ENCODE data around the gene SOD2.
"Not testable (repeated sequence)": the region's sequence is repeated elsewhere in the genome, so short reads cannot be mapped to it uniquely, and the experiment has no call there.

SOD2 gene

DNA sequence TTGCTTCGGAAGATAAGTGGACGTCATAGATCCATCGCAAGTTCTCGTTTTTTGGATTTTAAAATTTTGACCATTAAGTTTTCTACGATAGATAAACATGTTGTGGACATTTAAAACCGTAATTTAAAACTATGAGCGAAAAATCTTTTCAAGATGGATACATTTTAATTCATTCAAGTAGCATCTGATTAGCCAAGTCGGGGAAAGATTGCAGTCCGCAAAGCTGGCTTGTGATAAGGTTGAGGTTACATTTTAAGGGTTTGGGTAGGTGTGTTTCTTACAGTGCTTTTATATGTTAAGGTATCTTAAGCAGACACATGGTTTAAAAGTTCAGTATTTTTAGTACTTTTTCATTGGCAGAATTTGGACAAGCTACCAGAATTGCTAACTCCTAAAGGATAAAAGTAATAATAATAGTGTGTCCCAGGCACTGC is 35.5 kb upstream of the SOD2 start:
- TF ChIP-seq, protein P1, sequence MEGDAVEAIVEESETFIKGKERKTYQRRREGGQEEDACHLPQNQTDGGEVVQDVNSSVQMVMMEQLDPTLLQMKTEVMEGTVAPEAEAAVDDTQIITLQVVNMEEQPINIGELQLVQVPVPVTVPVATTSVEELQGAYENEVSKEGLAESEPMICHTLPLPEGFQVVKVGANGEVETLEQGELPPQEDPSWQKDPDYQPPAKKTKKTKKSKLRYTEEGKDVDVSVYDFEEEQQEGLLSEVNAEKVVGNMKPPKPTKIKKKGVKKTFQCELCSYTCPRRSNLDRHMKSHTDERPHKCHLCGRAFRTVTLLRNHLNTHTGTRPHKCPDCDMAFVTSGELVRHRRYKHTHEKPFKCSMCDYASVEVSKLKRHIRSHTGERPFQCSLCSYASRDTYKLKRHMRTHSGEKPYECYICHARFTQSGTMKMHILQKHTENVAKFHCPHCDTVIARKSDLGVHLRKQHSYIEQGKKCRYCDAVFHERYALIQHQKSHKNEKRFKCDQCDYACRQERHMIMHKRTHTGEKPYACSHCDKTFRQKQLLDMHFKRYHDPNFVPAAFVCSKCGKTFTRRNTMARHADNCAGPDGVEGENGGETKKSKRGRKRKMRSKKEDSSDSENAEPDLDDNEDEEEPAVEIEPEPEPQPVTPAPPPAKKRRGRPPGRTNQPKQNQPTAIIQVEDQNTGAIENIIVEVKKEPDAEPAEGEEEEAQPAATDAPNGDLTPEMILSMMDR (IDR thresholded peaks at IDR 0.05; ENCODE audit: borderline replicate concordance, insufficient read depth, low read depth, low read length): no peak
- H3K4me3 ChIP-seq (ENCODE audit: low read depth, low read length): peak overlapping the region; percentile 38

DNA sequence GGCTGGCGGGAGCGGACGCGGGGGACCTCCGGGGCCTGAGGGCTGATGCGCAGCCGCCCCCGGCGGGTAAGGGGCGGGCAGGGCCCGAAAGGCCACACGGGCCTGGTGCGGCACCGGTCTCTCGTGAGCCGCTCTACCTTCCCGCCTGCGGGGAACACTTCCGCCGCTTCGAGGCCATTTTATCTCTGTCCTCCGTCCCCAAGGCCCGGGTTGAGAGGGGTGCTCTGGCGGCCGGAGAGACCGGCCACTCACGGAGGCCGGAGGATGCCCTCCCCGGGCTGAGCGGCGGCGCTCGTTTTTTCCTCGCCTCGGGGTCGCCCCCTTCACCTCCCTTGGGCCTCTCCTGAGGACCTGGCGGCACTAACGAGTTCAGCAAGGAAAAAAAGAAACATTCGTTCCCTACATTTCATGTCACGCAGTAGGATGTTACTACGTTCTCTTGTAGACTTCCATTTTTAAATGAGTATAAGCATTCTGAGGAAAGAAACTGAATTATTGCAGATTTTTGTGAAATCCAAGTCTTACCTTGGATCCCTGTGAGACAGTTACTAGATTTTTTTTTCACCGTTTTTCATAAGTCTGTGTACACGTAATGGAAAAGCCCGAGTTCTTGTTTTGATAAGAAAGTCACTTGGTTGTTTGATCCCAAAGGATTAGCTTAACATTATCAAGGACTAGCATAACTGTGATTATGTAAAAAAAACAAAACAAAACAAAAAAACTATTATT is 34.8 kb upstream of the SOD2 start:
- TF ChIP-seq, protein P1 (IDR thresholded peaks at IDR 0.05; ENCODE audit: borderline replicate concordance, insufficient read depth, low read depth, low read length): no peak

DNA sequence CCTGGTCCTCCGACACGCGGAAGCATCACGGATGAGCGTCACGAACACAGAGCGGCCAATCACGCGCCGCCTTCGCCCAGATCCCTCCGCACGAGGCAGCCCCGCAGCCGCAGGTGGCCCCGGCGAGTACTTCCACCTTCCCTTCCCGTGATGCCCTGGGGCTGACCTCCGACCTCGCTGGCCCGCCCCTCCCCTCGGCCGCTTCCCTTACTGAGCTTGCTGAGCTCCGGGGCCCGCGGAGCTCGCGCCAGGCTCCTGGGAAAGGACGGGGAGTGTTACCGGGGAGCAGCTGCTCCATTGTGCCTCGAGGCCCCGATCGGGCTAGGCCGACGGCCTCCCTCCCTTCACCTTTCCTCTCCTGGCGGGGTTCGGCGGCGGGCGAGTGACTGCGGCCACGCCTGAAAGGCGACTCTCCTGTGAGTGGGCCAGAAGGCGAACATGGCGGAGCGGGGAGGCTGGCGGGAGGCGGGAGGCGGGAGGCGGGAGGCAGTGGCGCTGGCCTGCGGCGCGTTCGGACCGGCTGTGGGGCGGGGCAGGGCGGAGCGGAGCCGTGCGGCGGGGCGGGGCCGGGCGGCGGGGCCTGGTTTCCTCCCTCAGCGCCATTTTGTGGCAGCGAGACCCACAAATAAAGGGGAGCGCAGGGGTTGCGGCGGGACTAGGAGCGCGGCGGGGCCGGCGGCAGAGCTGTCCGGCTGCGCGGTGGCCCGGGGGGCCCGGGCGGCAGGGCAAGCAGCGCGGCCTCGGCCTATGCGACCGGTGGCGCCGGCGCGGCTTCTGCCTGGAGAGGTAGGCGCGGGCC is 34.1 kb upstream of the SOD2 start, which contains the start of gene WTAP:
Gene WTAP (plus strand): TSS at position 589 of the 799 bp plus-strand sequence. CDS start 8,760 bp downstream, outside the sequence.
- TF ChIP-seq, protein P1 (IDR thresholded peaks at IDR 0.05; ENCODE audit: borderline replicate concordance, insufficient read depth, low read depth, low read length): no peak
- H3K4me3 ChIP-seq (ENCODE audit: low read depth, low read length): peak within 1 kb of the TSS; percentile 76

More for the DNA sequence above, 34.8 kb upstream of the SOD2 start:
- peak overlapping the region; percentile 70 for H3K4me3 ChIP-seq (ENCODE audit: low read depth, low read length)

DNA sequence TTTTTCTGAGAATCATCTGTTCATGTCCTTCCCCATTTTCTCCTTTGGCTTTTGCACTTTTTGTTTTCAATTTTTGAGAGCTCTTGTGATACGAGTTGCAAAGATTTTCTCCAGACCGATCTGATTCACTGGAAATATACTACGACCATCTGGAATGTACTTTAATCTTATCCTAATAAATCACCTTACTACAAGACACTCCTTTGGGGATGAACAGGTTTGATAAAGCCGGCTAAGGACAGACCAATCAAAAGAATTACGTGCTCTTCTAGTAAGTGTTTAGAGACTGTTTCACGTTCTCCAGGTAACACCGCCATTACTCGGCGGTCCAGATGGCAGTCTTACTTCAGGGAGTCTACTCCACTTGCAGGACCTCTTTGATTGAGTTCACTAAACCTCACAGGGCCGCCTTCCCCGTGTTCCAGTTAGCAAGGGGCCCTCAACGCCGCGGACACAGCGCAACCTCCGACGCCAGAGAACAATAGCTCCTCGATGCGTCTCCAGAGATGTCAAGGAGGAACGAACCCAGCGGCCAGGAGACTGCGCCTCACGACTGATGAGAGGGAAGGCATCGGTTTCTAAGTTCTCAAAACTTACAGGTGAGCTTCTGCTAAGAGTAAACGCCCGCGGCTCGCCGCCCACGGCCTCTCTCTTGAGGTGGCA is 33.3 kb upstream of the SOD2 start:
- H3K4me3 ChIP-seq (ENCODE audit: low read depth, low read length): peak overlapping the region; percentile 76
- TF ChIP-seq, protein P1 (IDR thresholded peaks at IDR 0.05; ENCODE audit: borderline replicate concordance, insufficient read depth, low read depth, low read length): no peak

DNA sequence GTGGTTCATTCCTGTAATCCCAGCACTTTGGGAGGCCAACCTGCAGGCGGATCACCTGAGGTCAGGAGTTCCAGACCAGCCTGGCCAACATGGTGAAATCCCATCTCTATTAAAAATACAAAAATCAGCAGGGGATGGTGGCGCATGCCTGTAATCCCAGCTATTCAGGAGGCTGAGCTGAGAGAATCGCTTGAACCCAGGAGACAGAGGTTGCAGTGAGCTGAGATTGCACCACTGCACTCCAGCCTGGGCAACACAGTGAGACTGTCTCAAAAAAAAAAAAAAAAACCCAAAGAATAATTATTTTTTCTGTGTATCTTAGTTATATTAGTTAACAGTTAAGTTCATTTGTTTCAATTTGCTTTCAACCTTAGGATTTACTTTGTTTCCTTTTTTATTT is 32.2 kb upstream of the SOD2 start:
- not testable (repeated sequence) for H3K4me3 ChIP-seq (ENCODE audit: low read depth, low read length)

DNA sequence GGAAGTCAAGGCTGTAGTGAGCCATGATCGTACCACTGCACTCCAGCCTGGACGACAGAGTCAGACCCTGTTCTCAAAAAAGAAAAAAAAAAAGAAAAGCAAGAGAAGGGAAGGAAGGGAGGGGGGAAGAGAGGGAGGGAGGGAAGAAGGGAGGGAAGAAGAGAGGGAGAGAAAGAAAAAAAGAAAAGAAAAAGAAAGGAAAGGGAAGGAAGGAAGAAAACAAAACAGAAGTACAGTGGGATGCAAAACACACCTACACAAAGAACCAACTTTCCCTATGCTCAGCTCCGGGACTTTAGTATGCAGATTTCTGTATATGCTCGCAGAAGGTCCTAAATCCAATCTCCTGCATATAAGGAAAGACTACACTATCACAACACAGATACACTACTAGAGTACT is 31.7 kb upstream of the SOD2 start:
- no peak overlapping the region for H3K4me3 ChIP-seq (ENCODE audit: low read depth, low read length)
- TF ChIP-seq, protein P1 (IDR thresholded peaks at IDR 0.05; ENCODE audit: borderline replicate concordance, insufficient read depth, low read depth, low read length): no peak

DNA sequence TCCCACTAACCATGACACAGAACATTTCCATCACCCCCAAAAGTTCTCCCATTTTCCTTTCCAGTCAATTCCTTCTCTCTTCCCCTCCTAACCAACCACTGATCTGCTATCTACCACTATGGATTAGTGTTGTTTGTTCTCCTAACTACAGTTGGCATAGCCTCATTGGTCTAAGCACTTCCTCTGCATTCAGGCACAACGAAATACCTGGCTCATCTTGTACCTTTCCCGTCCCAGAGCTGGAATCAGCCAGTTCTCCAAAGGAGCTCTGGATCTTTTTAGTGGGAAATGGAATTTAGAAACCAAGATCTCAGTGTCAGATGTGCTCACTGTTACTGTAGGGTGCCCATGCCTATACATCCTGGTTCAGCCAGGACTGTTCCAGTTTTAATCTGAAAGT is 30.2 kb upstream of the SOD2 start:
- no peak overlapping the region for H3K4me3 ChIP-seq (ENCODE audit: low read depth, low read length)
- TF ChIP-seq, protein P1 (IDR thresholded peaks at IDR 0.05; ENCODE audit: borderline replicate concordance, insufficient read depth, low read depth, low read length): no peak

Measured in GM12875 (cell line).